Smooth muscle cell (in vitro differentiated cells): ENCODE results near the gene CRTC2. TPM values are rescaled to one million over a fixed set of nuclear protein-coding genes. Genes with fewer than 3 reads are reported as not detected.

Source experiments
- DNase-seq: peaks from one replicate; lab custom pipeline; 2025; ENCODE audit not compliant: unreplicated experiment; lab: John Stamatoyannopoulos, UW
- H2AFZ ChIP-seq: fragments of 200-600 bp; sonication (generic); 2 replicates; pipeline ENCODE4 v1.6.0; 2016; ENCODE audit warnings: antibody characterized with exemption, low read depth, mild to moderate bottlenecking
- H3F3A ChIP-seq: fragments of 200-600 bp; sonication (generic); 2 replicates; pipeline ENCODE4 v1.6.0; 2017; ENCODE audit warnings: antibody characterized with exemption, low read depth
- H3K27ac ChIP-seq: fragments of 200-600 bp; sonication (generic); 2 replicates; pipeline ENCODE4 v1.5.1; 2016; ENCODE audit warnings: low read depth, mild to moderate bottlenecking
- H3K27me3 ChIP-seq: fragments of 200-600 bp; sonication (generic); 2 replicates; pipeline ENCODE4 v1.6.1; 2016; ENCODE audit warnings: low read depth, mild to moderate bottlenecking
- H3K36me3 ChIP-seq: fragments of 200-600 bp; sonication (generic); 2 replicates; pipeline ENCODE4 v1.5.1; 2016; ENCODE audit warnings: low read depth
- H3K4me1 ChIP-seq: fragments of 200-600 bp; sonication (generic); 2 replicates; pipeline ENCODE4 v1.5.1; 2016; ENCODE audit warnings: low read depth
- H3K4me2 ChIP-seq: fragments of 200-600 bp; sonication (generic); 2 replicates; pipeline ENCODE4 v1.6.0; 2016; ENCODE audit warnings: mild to moderate bottlenecking
- H3K4me3 ChIP-seq: fragments of 200-600 bp; sonication (generic); 2 replicates; pipeline ENCODE4 v1.5.1; 2016; ENCODE audit warnings: mild to moderate bottlenecking
- H3K79me2 ChIP-seq: fragments of 200-600 bp; sonication (generic); 2 replicates; pipeline ENCODE4 v1.6.0; 2016; ENCODE audit warnings: low read depth, mild to moderate bottlenecking
- H3K9ac ChIP-seq: fragments of 200-600 bp; sonication (generic); 2 replicates; pipeline ENCODE4 v1.6.0; 2016; ENCODE audit warnings: low read depth
- H3K9me3 ChIP-seq: fragments of 200-600 bp; sonication (generic); replicated peaks from 2 replicates; pipeline ENCODE4 v1.5.1; 2016; ENCODE audit warnings: low read depth
- H4K20me1 ChIP-seq: fragments of 200-600 bp; sonication (generic); 2 replicates; pipeline ENCODE4 v1.6.0; 2016; ENCODE audit warnings: low read depth
- WGBS: methylation state at CpG from one replicate; pipeline ENCODE4 v1.1.7; 2016; ENCODE audit warnings: low lambda C conversion rate; 5-methylcytosine and 5-hydroxymethylcytosine counted together
- polyA plus RNA-seq: library from polyadenylated mRNA; unstranded; fragments of >200 nt; fragmentation: Nextera tagmentation; extraction: Ambion mirVana; gene quantifications from 2 replicates; pipeline ENCODE4 v1.2.1, GENCODE V29; 2016
- total RNA-seq: library from RNA; depleted of rRNA; stranded (reverse); fragments of >200 nt; gene quantifications from 2 replicates; pipeline ENCODE4 v1.2.3, GENCODE V29; 2014
- TF ChIP-seq, protein P1 (sequence below): fragments of 200-600 bp; sonication (generic); IDR thresholded peaks from 2 replicates; pipeline ENCODE4 v1.5.1; 2017; ENCODE audit warnings: borderline replicate concordance, mild to moderate bottlenecking, antibody characterized with exemption; ENCODE audit not compliant: insufficient read depth, poor library complexity, severe bottlenecking

Gene CRTC2
- total and polyA plus RNA-seq, 2 experiments from 2014 or later, result 9.9 to 24.6 TPM

- Histone ChIP-seq H3F3A (no peaks in the 10 kb centered on the region), H3K27me3 (no peaks in the 10 kb centered on the region), H3K4me3 (no peak overlapping the region), H3K4me1 (no peaks in the 10 kb centered on the region), H3K9me3 (no peaks in the 10 kb centered on the region), H3K79me2 (peaks cover 14% of the 10 kb centered on the region), H3K36me3 (no peaks in the 10 kb centered on the region), H3K9ac (no peak overlapping the region), H2AFZ (no peak overlapping the region), H3K27ac (no peak overlapping the region), H4K20me1 (no peaks in the 10 kb centered on the region), H3K4me2 (no peak overlapping the region)
- 95% methylated on average over 8 of the region's 8 CpGs for WGBS
- no peak for DNase-seq
- TF ChIP-seq, protein P1, sequence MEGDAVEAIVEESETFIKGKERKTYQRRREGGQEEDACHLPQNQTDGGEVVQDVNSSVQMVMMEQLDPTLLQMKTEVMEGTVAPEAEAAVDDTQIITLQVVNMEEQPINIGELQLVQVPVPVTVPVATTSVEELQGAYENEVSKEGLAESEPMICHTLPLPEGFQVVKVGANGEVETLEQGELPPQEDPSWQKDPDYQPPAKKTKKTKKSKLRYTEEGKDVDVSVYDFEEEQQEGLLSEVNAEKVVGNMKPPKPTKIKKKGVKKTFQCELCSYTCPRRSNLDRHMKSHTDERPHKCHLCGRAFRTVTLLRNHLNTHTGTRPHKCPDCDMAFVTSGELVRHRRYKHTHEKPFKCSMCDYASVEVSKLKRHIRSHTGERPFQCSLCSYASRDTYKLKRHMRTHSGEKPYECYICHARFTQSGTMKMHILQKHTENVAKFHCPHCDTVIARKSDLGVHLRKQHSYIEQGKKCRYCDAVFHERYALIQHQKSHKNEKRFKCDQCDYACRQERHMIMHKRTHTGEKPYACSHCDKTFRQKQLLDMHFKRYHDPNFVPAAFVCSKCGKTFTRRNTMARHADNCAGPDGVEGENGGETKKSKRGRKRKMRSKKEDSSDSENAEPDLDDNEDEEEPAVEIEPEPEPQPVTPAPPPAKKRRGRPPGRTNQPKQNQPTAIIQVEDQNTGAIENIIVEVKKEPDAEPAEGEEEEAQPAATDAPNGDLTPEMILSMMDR, result no peak
Measured at GRCh38 chr1:153940756-153941155, 17.7 kb downstream of the CRTC2 start.

DNA sequence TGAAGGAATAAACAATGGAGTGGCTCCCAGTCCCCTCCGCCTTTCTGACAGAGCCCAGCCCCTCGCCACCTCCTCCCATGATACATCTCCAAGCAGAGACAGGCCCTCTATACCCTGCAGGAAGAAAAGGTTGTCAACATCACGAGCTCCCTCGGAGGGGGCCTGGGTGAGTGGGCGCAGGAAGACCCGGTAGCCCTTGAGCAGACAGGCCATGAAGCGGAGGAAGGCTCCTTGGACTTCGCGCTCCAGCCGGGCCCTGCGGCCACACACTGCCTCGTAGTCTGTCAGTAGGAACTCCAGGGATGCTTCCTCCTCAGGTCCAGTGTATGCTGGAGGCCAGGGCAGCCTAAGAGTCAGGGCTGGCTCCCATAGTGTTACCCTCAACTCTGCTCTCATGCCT lies 18.9 kb downstream of the CRTC2 start:
- no peaks in the 10 kb centered on the region for H4K20me1 ChIP-seq
- no peaks in the 10 kb centered on the region for H3F3A ChIP-seq
- peaks cover 4% of the 10 kb centered on the region for H3K79me2 ChIP-seq
- WGBS, result 98% methylated on average over 12 of the region's 12 CpGs
- H2AFZ ChIP-seq, result no peak overlapping the region
- H3K4me3 ChIP-seq, result no peak overlapping the region
- no peak overlapping the region for H3K27ac ChIP-seq
- no peaks in the 10 kb centered on the region for H3K9me3 ChIP-seq
- H3K4me2 ChIP-seq, result no peak overlapping the region
- no peak for DNase-seq
- H3K27me3 ChIP-seq, result no peaks in the 10 kb centered on the region
- TF ChIP-seq, protein P1, result no peak
- H3K9ac ChIP-seq, result no peak overlapping the region
- no peaks in the 10 kb centered on the region for H3K4me1 ChIP-seq
- no peaks in the 10 kb centered on the region for H3K36me3 ChIP-seq

- no peaks in the 10 kb centered on the region for H3K4me1 ChIP-seq
- H3K27ac ChIP-seq, result no peak overlapping the region
- DNase-seq, result no peak
- H2AFZ ChIP-seq, result no peak overlapping the region
- 96% methylated on average over 3 of the region's 3 CpGs for WGBS
- no peaks in the 10 kb centered on the region for H3K36me3 ChIP-seq
- no peaks in the 10 kb centered on the region for H4K20me1 ChIP-seq
- H3F3A ChIP-seq, result no peaks in the 10 kb centered on the region
- H3K27me3 ChIP-seq, result no peaks in the 10 kb centered on the region
- TF ChIP-seq, protein P1, result no peak
- H3K9me3 ChIP-seq, result no peaks in the 10 kb centered on the region
- no peak overlapping the region for H3K9ac ChIP-seq
- peaks cover 3% of the 10 kb centered on the region for H3K79me2 ChIP-seq
- H3K4me3 ChIP-seq, result no peak overlapping the region
- H3K4me2 ChIP-seq, result no peak overlapping the region
Measured at GRCh38 chr1:153938996-153939395, 19.4 kb downstream of the CRTC2 start.

GRCh38 chr1:153937331-153937730 lies 21.1 kb downstream of the CRTC2 start:
- no peak overlapping the region for H2AFZ ChIP-seq
- H3K27ac ChIP-seq, result no peak overlapping the region
- no peaks in the 10 kb centered on the region for H3K4me1 ChIP-seq
- no peaks in the 10 kb centered on the region for H3K27me3 ChIP-seq
- H3K9me3 ChIP-seq, result no peaks in the 10 kb centered on the region
- no peak overlapping the region for H3K4me2 ChIP-seq
- H3K36me3 ChIP-seq, result no peaks in the 10 kb centered on the region
- TF ChIP-seq, protein P1, result no peak
- no peaks in the 10 kb centered on the region for H4K20me1 ChIP-seq
- no peaks in the 10 kb centered on the region for H3F3A ChIP-seq
- no peak for DNase-seq
- H3K9ac ChIP-seq, result no peak overlapping the region
- 97% methylated on average over 10 of the region's 10 CpGs for WGBS
- no peaks in the 10 kb centered on the region for H3K79me2 ChIP-seq
- no peak overlapping the region for H3K4me3 ChIP-seq
